HL-60/S4 treated with retinoic acid at 250 ng/mL for 4 days and 3 days (cell line): ENCODE measurements around the gene JPH4.
"Not testable (repeated sequence)": the region's sequence is repeated elsewhere in the genome, so short reads cannot be mapped to it uniquely, and the experiment has no call there.

Experiments used
- in situ Hi-C: fragments of 300-500 bp; cut with MboI; formaldehyde crosslinking; loops from 2 replicates; pipeline ENCODE4 v1.7.0; 2022; ENCODE audit warnings: low sequenced_read_pairs

The JPH4 gene

DNA sequence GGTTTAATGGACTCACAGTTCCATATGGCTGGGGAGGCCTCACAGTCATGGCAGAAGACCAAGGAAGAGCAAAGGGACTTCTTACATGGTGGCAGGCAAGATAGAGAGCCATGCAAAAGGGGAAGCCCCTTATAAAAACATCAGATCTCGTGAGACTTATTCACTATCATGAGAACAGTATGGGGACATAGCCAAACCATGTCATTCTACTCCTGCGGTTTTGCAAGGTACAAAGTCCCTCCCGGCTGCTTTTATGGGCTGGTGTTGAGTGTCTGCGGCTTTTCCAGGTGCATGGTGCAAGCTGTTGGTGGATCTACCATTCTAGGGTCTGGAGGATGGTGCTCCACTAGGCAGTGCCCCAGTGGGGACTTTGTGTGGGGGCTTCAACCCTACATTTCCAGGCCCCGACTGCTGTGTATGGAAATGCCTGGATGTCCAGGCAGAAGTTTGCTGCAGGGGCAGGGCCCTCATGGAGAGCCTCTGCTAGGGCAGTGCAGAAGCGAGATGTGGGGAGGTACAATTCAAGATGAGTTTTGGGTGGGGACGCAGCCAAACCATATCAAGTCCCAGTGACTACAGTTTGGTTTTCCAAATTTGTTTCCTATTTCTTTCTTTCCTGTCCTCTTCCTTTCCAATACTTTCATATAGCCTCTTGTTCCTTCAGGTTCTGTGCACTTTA is 31.0 kb upstream of the JPH4 start:
- in situ Hi-C loops = not testable (repeated sequence)

DNA sequence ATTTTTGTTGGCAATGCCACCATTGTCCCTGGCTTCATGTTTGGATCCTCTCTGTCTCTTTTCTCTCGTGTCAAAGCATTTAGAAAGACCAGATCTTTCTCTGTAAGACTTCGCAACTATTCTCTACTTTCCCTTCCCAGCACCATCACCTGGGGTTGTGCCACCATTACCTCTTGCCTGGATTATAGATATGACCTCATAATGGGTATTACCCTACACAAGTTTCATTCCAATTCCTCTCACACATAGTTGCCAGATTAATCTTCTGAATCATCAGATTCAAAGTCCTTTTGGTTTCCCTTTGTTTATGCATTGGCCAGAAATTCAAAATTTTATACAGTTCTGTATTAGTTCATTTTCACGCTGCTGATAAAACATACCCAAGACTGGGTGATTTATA is 30.4 kb upstream of the JPH4 start:
- in situ Hi-C loops = no loop called here

DNA sequence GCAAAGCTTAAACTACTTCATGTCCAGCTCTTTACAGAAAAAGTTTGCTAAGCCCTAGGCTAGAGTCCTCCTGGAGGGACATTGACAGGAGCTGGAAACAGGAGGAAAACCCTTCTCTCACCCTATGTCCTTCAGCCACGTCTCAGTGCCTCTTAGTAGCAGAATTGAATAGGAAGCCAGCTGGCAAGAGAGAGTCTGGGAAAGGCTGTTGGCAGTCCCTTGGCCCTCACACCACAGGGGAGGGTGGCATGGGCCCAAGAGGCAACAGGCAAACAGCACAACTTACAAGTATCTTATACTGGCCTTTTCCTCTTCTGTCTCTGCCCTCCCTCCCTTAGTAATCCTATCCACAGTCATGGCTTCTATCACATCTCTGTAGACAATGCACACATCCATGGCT is 29.9 kb upstream of the JPH4 start:
- in situ Hi-C loops = no loop called here

DNA sequence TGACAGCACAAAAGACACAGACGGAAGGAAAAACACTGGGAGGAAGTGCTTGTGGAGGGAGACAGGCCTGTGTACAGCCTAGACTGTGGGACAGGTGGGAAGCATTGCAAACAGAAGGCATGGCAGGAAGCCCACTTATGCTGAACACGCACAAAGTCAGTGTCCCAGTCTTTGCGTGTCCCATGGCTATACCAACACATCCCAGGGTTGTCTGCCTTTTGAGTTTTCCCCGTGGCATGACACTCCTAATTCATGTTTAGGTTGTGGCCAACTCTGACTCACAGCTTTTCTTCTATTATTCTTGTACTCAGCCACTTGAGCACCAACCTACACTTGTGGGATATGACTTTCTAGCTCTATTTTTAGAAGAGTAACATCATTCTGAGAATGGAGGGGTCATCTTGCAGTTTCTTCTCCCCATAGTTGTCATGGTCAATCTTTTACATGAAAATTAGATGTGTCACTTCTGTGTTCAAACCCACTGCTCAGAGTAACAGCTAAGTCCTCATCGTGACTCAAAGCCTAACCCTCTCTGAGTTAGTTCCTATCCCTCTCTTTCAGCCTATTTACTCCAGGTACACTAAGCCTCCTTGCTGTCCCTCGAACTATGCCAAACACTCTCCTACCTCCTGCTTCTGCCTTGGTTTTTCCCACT is 27.5 kb upstream of the JPH4 start:
- in situ Hi-C loops = no loop called here

DNA sequence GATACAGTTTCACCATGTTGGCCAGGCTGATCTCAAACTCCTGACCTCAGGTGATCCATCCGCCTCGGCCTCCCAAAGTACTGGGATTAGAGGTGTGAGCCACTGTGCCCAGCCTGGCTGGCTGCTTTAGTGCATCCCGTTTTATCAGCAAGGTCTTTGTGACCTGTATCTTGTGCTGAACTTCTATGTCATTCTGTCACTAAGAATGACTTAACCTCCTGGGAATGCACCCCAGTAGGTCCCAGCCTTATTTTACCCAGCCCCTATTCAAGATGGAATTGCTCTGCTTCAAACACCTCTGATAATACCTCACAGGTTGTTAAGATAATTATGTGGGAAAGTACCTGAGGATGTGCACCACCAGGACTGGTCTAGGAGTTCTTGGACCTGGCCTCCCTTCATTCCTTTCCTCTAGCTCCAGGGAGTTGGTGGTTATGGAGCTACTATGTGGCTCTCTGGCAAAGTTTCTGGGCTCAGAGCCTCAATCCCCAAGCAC is 26.1 kb upstream of the JPH4 start:
- in situ Hi-C loops = no loop called here

DNA sequence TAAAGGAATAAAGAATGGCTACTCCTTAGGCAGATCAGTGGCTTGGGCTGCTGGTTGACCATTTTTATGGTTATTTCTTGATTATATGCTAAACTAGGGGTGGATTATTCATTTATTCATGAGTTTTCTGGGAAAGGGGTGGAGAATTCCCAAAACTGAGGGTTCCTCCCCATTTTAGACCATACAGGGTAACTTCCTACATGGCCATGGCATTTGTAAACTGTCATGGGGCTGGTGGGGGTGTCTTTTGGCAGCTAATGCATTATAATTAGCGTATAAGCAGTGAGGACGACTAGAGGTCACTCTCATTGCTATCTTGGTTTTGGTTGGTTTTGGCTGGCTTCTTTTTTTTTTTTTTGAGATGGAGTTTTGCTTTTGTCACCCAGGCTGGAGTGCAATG is 25.6 kb upstream of the JPH4 start:
- in situ Hi-C loops = no loop called here

DNA sequence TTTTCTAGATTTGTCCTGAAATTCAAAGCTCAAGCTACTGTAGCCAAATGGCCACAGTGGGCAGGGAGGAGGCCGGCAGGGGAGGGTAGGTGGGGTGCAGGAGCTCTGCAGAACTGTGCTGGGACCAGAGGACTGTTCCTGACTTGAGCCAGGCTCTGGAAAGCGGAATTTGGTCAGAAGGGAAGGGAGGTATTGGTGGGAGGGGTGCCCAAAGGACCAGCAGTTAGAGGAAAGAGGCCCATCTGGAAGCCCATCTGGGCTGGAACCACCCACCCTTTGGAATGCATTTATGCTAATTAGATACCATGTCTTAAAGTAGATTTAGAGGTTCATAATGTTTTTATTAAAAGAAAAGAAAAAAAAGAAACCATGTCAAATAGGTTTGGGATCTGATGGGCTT is 24.5 kb upstream of the JPH4 start:
- in situ Hi-C loops = no loop called here

DNA sequence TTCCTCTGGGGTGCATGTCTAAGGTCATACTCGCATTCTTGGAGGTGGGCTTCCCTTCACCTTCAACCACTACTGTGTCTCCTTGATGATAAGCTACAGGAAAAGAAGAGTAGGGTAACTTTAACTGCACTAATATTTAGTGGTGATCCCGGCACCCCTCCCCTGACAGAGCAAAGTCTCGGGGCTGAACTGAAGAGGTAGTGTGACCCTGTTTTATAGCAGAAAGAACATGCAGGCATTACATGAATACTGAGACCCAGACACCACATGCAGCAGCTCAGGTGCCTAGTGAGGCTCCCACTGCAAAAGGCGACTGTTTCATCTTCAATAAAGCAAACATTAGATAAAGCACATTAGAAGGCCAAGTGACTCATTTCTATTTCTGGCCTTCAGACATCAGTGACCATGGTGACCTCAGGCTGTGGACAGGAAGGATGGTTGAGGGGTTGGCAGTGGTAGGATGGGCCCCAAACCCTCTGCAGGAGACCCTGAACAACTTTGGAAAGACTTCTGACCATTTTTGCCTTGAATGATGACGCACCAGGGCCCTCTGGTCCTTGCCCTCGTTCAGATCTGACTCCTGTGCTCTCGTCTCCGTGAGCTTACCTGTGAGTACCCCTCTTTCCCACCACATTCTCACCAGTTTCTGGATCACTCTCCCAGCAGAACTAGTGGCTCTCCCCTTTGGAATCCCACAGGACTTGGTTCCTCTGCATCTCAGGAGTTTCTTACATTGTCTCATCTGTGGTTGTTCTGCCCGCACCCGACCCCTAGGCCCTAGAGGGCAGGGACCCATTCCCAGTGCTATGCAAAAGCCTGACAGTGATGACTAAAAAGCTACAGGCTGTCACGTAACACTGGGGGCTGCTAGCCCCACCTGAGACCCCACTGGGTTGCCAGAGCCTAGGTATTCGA is 23.8 kb upstream of the JPH4 start:
- in situ Hi-C loops = no loop called here

DNA sequence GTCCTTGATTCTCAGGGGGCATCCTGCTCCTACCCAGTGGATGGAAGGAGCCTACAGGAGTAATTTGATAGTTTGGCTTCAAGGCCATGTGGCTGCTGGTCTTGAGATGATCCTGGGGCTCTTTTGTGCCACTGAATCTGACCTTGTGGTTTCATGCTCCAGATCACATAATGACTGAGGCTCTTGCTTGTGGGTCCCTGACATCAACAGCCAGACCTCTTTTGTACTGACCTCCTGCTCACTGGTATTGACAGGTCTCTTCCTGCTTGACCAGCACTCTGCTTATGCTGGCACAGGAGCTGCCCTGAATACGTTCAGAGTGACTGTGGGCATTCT is 23.2 kb upstream of the JPH4 start:
- in situ Hi-C loops = no loop called here

DNA sequence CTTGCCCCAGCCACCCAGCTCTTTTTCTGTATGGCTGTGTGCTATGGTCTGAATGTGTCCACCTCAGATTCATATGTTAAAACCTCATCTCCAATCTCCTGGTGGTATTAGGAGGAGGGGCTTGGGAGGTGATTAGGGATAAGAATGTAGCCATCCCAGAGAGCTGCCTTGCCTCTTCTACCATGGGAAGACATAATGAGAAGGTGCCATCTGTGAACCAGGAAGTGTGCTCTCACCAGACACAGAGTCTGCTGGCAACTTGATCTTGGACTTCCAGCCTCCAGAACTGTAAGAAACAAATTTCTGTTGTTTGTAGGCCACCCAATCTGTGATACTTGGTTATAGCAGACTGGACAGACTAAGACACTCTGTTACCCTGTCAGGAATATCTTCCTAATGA is 22.8 kb upstream of the JPH4 start:
- in situ Hi-C loops = no loop called here

DNA sequence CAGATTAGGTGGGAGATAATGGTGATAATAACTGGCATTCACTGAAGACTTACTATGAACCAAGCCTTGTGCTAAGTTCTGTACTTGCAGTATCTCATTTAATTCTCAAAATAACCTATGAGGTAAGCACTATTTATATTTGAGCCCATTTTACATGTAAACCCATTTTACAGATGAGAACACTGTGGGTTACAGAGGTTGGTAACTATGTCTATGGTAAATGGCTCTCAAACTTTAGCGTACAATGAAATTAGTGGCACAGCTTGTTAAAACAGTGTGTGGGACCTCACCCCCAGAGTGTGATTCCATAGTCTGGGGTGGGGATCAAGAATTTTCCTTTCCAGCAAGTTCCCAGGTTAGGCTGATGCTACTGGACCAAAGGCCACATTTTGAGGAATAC is 22.2 kb upstream of the JPH4 start:
- in situ Hi-C loops = no loop called here

DNA sequence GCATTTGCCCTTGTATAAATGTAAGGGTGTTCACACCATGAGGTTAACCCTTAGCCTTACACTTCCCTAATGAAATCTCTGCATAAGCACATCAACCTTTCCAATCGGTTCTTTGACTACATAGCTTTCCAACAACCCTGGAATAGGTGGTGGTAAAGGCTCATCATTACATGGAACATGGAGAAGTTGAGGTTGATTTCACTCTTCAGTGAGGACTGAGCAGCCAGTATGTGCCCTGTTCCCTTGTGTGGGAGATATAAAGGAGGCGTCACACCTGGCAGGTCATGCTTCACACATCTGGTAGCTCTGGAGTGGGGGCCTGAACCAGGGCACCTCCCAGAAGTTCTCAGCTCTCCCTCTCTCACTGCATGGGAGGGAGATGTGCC is 21.7 kb upstream of the JPH4 start:
- in situ Hi-C loops = no loop called here

DNA sequence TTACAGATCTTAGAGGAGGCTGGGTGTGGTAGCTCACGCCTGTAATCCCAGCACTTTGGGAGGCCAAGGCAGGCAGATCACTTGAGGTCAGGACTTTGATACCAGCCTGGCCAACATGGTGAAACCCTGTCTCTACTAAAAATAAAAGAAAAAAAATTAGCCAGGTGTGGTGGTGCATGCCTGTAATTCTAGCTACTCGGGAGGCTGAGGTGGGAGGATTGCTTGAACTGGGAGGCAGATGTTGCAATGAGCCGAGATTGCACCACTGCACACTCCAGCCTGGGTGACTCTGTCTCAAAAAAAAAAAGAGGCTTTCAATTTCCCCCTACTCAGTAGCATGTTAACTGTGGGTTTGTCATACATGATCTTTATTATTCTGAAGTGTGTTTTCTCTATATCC is 15.6 kb upstream of the JPH4 start:
- in situ Hi-C loops = not testable (repeated sequence)

DNA sequence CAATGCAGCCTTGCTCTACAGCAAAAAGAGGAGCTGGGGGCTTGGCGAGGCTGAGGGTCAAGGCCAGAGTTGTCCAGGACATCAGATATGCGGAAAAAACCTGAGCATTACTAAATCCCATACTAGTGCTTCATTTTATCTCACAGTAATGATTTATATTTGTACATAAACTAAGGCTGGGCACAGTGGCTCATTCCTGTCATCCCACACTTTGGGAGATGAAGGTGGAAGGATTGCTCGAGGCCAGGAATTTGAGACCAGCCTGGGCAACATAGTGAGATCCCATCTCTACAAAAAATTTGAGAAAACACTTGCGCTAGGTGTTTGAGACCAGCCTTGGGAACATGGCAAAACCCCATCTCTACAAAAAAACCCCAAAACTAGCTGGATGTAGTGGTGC is 11.6 kb upstream of the JPH4 start:
- in situ Hi-C loops = no loop called here

DNA sequence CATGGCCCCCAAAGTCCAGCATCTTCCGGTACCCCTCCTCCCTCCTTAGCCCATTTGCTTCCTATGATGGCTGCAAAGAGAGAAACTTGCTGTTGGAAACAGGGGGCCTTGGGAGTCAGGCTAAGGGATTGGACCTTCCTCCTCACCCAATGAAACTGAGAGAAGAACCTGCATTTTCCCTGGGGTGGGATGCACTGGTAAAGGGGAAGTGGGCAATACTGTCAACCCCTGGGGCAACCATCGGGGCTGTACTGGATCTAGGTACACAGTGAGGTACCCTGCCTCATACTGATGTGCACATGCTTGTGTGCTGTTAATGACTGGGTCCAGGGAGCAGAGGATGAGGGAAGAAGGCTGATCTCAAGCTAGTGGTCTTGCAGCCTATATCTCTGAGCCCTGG is 11.0 kb upstream of the JPH4 start:
- in situ Hi-C loops = no loop called here

DNA sequence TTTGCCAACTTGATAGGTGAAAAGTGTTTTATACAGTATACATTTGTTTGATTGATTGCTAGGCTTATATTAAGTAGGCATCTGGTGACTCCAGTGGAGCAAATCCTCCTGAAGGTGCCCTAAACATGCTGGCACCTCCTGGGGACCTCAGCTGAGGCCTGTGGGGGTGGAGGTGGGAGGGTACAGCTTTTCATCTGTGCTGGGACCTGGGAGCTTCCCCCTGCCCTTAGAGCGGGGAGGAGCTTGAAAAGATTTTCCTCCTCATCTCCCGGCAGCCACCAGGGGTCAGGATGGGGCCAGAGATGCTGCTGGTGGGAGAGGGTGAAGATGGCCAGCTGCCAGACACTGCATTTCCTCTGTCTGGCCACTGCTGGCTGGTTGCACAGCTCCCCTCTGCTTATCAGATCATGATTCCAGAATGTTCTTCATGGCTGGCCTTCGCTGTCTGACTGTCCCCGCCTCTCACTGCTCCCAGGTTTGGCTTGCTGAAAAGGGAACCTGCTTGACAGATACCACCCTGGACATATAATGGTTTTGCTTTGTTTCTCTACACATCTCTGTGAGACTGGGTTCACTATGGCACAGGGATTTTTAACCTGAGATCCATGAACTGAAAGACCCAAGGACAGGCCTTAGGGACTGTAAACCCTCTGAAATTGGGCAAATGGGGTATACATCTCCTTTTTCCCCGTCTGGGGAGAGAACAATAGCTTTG is 10.5 kb upstream of the JPH4 start:
- in situ Hi-C loops = no loop called here

DNA sequence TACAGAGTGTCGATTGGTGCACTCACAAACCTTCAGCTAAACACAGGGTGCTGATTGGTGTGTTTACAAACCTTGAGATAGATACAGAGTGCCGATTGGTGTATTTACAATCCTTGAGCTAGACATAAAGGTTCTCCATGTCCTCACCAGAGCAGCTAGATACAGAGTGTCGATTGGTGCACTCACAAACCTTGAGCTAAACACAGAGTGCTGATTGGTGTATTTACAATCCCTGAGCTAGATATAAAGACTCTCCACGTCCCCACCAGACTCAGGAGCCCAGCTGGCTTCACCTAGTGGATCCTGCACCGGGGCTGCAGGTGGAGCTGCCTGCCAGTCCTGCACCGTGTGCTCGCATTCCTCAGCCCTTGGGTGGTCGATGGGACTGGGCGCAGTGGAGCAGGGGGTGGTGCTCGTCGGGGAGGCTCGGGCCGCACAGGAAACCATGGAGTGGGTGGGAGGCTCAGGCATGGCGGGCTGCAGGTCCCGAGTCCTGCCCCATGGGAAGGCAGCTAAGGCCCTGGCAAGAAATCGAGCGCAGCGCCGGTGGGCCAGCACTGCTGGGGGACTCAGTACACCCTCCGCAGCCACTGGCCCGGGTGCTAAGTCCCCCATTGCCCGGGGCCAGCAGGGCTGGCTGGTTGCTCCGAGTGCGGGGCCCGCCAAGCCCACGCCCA is 6.1 kb upstream of the JPH4 start:
- in situ Hi-C loops = not testable (repeated sequence)

DNA sequence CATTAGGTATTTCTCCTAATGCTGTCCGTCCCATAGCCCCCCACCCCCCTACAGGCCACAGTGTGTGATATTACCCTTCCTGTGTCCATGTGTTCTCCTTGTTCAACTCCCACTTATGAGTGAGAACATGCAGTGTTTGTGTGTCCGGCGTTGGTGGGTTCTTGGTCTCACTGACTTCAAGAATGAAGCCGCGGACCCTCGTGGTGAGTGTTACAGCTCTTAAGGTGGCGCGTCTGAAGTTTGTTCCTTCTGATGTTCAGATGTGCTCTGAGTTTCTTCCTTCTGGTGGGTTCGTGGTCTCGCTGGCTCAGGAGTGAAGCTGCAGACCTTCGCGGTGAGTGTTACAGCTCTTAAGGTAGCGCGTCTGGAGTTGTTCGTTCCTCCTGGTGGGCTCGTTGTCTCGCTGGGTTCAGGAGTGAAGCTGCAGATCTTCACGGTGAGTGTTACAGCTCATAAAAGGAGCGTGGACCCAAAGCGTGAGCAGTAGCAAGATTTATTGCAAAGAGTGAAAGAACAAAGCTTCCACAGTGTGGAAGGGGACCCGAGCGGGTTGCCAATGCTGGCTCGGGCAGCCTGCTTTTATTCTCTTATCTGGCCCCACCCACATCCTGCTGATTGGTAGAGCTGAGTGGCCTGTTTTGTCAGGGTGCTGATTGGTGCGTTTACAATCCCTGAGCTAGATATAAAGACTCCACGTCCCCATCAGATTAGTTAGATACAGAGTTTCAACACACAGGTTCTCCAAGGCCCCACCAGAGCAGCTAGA is 5.4 kb upstream of the JPH4 start:
- in situ Hi-C loops = not testable (repeated sequence)

DNA sequence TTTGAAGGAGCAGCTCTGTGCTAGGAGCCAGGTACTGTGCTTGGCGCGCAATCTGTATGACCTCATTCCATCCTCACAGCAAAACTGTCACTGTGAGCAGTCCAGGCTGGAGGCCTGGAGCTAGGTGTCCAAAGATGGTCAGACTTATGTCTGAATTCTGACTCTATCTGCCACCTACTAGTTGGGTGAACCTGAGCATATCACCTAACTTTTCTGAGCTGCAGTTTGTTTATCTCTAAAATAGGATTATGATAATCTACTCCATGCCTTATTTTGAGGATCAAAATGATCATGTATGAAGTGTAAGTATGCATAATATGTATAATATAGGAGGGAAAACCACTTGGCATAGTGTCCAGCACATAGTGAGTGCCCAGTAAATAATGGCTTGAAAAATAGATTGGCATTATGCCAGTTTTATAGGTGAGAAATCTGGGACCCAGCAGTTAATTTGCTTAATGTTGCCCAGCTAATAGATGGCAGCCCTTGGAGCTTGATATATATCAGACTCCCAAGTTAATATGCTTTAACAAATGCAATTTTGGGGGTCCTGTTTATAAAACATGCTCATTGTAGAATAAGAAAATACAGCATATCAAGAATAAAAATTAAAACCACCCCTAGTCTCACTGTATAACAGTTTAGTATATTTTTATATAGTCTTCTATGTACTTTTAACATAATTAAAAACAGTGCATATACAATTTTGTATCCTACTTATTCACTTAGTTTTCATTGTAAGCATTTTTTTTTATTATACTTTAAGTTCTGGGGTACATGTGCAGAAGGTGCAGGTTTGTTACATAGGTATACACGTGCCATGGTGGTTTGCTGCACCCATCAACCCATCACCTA is 4.5 kb upstream of the JPH4 start:
- in situ Hi-C loops = no loop called here
